Hepatocyte (in vitro differentiated cells): ENCODE measurements around the gene SCAPER. TPM values are rescaled to one million over a fixed set of nuclear protein-coding genes. Genes with fewer than 3 reads are reported as not detected.

Source experiments
- DNase-seq: peaks from one replicate; pipeline ENCODE4 v3.0.0-alpha.2; 2016; ENCODE audit warnings: low spot score
- H2AFZ ChIP-seq: fragments of 200-600 bp; sonication (generic); 2 replicates; pipeline ENCODE4 v1.6.0; 2016; ENCODE audit warnings: antibody characterized with exemption, mild to moderate bottlenecking
- H3K27ac ChIP-seq: fragments of 200-600 bp; sonication (generic); 2 replicates; pipeline ENCODE4 v1.5.1; 2016; ENCODE audit warnings: mild to moderate bottlenecking
- H3K27me3 ChIP-seq: fragments of 200-600 bp; sonication (generic); 2 replicates; pipeline ENCODE4 v1.6.1; 2016
- H3K36me3 ChIP-seq: fragments of 200-600 bp; sonication (generic); replicated peaks from 2 replicates; pipeline ENCODE4 v1.5.1; 2016; ENCODE audit warnings: low read depth; ENCODE audit not compliant: insufficient read depth
- H3K4me1 ChIP-seq: fragments of 200-600 bp; sonication (generic); 2 replicates; pipeline ENCODE4 v1.5.1; 2016; ENCODE audit warnings: mild to moderate bottlenecking, moderate library complexity; ENCODE audit not compliant: insufficient read depth
- H3K4me2 ChIP-seq: fragments of 200-600 bp; sonication (generic); 2 replicates; pipeline ENCODE4 v1.6.0; 2016
- H3K4me3 ChIP-seq: fragments of 200-600 bp; sonication (generic); 2 replicates; pipeline ENCODE4 v1.5.1; 2016; ENCODE audit warnings: mild to moderate bottlenecking
- H3K79me2 ChIP-seq: fragments of 200-600 bp; sonication (generic); 2 replicates; pipeline ENCODE4 v1.6.0; 2017; ENCODE audit warnings: mild to moderate bottlenecking
- H3K9me2 ChIP-seq: fragments of 200-600 bp; sonication (generic); replicated peaks from 2 replicates; pipeline ENCODE4 v1.6.0; 2017; ENCODE audit warnings: mild to moderate bottlenecking; ENCODE audit not compliant: insufficient read depth
- H3K9me3 ChIP-seq: fragments of 200-600 bp; sonication (generic); 2 replicates; pipeline ENCODE4 v1.5.1; 2016; ENCODE audit warnings: low read depth, mild to moderate bottlenecking
- H4K20me1 ChIP-seq: fragments of 200-600 bp; sonication (generic); 2 replicates; pipeline ENCODE4 v1.6.0; 2016; ENCODE audit warnings: mild to moderate bottlenecking; ENCODE audit not compliant: insufficient read depth, poor library complexity, severe bottlenecking
- CTCF ChIP-seq: fragments of 200-600 bp; sonication (generic); IDR thresholded peaks from 2 replicates; pipeline ENCODE4 v1.5.1; 2016; ENCODE audit warnings: antibody characterized with exemption, mild to moderate bottlenecking; ENCODE audit not compliant: poor library complexity
- EZH2 ChIP-seq: fragments of 200-600 bp; sonication (generic); IDR thresholded peaks from 2 replicates; pipeline ENCODE4 v1.6.1; 2016; ENCODE audit warnings: antibody characterized with exemption, mild to moderate bottlenecking, borderline replicate concordance
- EZH2phosphoT487 ChIP-seq: fragments of 200-600 bp; sonication (generic); IDR thresholded peaks from one replicate; pipeline ENCODE4 v1.6.1; 2018; ENCODE audit warnings: antibody characterized with exemption, mild to moderate bottlenecking, low read depth, moderate library complexity; ENCODE audit not compliant: unreplicated experiment, severe bottlenecking
- WGBS: methylation state at CpG from one replicate; pipeline ENCODE4 v1.1.6; 2016; ENCODE audit warnings: low lambda C conversion rate; ENCODE audit errors: missing lambda C conversion rate; 5-methylcytosine and 5-hydroxymethylcytosine counted together
- polyA plus RNA-seq: library from polyadenylated mRNA; unstranded; fragments of >200 nt; fragmentation: Nextera tagmentation; extraction: Ambion mirVana; gene quantifications from 2 replicates; pipeline ENCODE4 v1.2.1, GENCODE V29; 2016
- total RNA-seq: library from RNA; depleted of rRNA; stranded (reverse); fragments of >200 nt; gene quantifications from 2 replicates; pipeline ENCODE4 v1.2.3, GENCODE V29; 2014

The SCAPER gene
- total and polyA plus RNA-seq, 2 experiments from 2014 or later, result 20.8 to 27.4 TPM

DNA sequence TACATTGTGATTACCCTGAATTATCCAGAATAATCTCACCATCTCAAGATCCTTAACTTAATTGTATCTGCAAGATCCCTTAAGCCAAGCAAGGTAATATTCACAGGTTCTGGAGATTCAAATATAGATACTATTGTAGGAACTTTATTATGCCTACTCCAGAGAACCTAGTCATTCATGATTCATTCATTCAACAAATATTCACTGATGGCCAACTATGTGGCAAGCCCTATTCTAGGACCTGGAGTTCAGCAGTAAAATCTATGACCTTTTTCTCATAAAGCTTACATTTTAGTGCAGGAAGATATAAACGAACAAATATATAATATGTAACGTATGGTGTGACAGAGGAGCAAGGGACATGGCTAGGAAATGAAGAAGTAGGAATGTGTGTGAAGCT is 519.0 kb downstream of the SCAPER start:
- no peak for DNase-seq
- Histone ChIP-seq H3K4me3 (no peak overlapping the region), H3K36me3 (no peaks in the 10 kb centered on the region), H2AFZ (no peak overlapping the region), H3K27ac (no peak overlapping the region), H3K9me3 (no peaks in the 10 kb centered on the region), H3K4me2 (no peak overlapping the region), H3K27me3 (no peaks in the 10 kb centered on the region), H3K79me2 (no peaks in the 10 kb centered on the region), H3K9me2 (no peaks in the 10 kb centered on the region), H3K4me1 (no peaks in the 10 kb centered on the region), H4K20me1 (no peaks in the 10 kb centered on the region)
- WGBS, result 87% methylated on average over 2 of the region's 2 CpGs
- TF ChIP-seq EZH2 (no peak), EZH2phosphoT487 (no peak), CTCF (no peak)

DNA sequence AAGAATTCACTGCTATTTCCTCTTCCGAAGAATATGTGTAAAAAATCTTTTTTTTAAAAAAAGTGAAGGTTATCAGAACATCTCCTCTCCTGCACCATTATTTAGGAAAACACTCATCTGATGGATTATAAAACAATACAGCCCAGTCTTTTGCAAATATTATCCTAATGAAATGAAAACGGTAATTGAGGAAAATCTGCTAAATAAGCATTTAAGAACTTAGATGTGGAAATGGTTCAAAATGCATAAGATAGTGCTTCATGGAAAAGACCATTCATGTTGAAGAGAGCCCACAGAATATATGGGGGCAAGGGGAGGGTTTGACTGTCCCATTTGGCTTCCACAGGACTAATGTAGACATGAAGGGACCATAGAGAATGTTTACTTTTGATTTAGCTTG is 520.7 kb downstream of the SCAPER start:
- Histone ChIP-seq H3K79me2 (no peaks in the 10 kb centered on the region), H3K4me2 (no peak overlapping the region), H4K20me1 (no peaks in the 10 kb centered on the region), H3K4me1 (no peaks in the 10 kb centered on the region), H3K4me3 (no peak overlapping the region), H3K9me3 (no peaks in the 10 kb centered on the region), H3K27ac (no peak overlapping the region), H2AFZ (no peak overlapping the region), H3K9me2 (no peaks in the 10 kb centered on the region), H3K36me3 (no peaks in the 10 kb centered on the region), H3K27me3 (no peaks in the 10 kb centered on the region)
- no peak for TF ChIP-seq EZH2
- no peak for TF ChIP-seq EZH2phosphoT487
- TF ChIP-seq CTCF, result no peak
- WGBS, result 78% methylated on average over 2 of the region's 2 CpGs
- no peak for DNase-seq

GRCh38 chr15:76382987-76383728 is 522.0 kb downstream of the SCAPER start:
- Histone ChIP-seq H3K4me1 (no peaks in the 10 kb centered on the region), H3K9me2 (no peaks in the 10 kb centered on the region), H2AFZ (no peak overlapping the region), H3K27ac (no peak overlapping the region), H3K4me3 (no peak overlapping the region), H3K9me3 (no peaks in the 10 kb centered on the region), H4K20me1 (no peaks in the 10 kb centered on the region), H3K4me2 (no peak overlapping the region), H3K27me3 (no peaks in the 10 kb centered on the region), H3K79me2 (no peaks in the 10 kb centered on the region), H3K36me3 (no peaks in the 10 kb centered on the region)
- no peak for TF ChIP-seq CTCF
- TF ChIP-seq EZH2, result no peak
- TF ChIP-seq EZH2phosphoT487, result no peak
- WGBS, result 93% methylated on average over 2 of the region's 2 CpGs
- DNase-seq, result no peak
